WTC11 (cell line): ENCODE results near the gene XIRP2. TPM values are rescaled to one million over a fixed set of nuclear protein-coding genes. Genes with fewer than 3 reads are reported as not detected.
"Not testable (repeated sequence)": the region's sequence is repeated elsewhere in the genome, so short reads cannot be mapped to it uniquely, and the experiment has no call there.

Experiments
- ATAC-seq: fragments of 200-7000 bp; cut with Tn5 transposase; 2 replicates; pipeline ENCODE4 v1.10.0; 2021; ENCODE audit warnings: mild to moderate bottlenecking, moderate library complexity
- CTCF ChIA-PET: fragments of 300-600 bp; sonication (Branson Sonifier 250); formaldehyde crosslinking; loops from one replicate; lab custom pipeline; 2021; ENCODE audit warnings: antibody characterized with exemption; lab: Charles Lee
- POLR2A ChIA-PET: fragments of 350-600 bp; sonication (Branson Sonifier 250); formaldehyde crosslinking; loops from one replicate; lab custom pipeline; 2021; ENCODE audit warnings: antibody characterized with exemption; lab: Charles Lee
- DNase-seq: peaks from one replicate; pipeline ENCODE4 v3.0.0; 2021; ENCODE audit warnings: low spot score
- H3K27ac Mint-ChIP-seq: 2 replicates; pipeline ENCODE4 v1.8.0; 2021; ENCODE audit warnings: mixed read lengths
- H3K27me3 Mint-ChIP-seq: 2 replicates; pipeline ENCODE4 v1.8.0; 2021; ENCODE audit warnings: low read depth, mild to moderate bottlenecking, moderate library complexity, mixed read lengths
- H3K36me3 Mint-ChIP-seq: 2 replicates; pipeline ENCODE4 v1.8.0; 2021; ENCODE audit warnings: mixed read lengths
- H3K4me1 Mint-ChIP-seq: 2 replicates; pipeline ENCODE4 v1.8.0; 2022; ENCODE audit warnings: mixed read lengths
- H3K4me3 Mint-ChIP-seq: 2 replicates; pipeline ENCODE4 v1.8.0; 2021; ENCODE audit warnings: mild to moderate bottlenecking, moderate library complexity, mixed read lengths
- H3K9me3 Mint-ChIP-seq: 2 replicates; pipeline ENCODE4 v1.8.0; 2021; ENCODE audit warnings: mixed read lengths
- ATF3 ChIP-seq: sonication (generic); formaldehyde crosslinking; conservative IDR thresholded peaks from 2 replicates; pipeline ENCODE4 v1.8.1; 2022; ENCODE audit warnings: mild to moderate bottlenecking, missing genetic modification reagents
- ATF6 ChIP-seq: sonication (generic); formaldehyde crosslinking; IDR thresholded peaks from 2 replicates; pipeline ENCODE4 v1.8.1; 2023; ENCODE audit warnings: mild to moderate bottlenecking, missing genetic modification reagents
- CDX4 ChIP-seq: fragments of 250-450 bp; sonication (Bioruptor Pico); IDR thresholded peaks from 2 replicates; pipeline ENCODE4 v1.9.0; 2021; ENCODE audit warnings: moderate library complexity, mild to moderate bottlenecking, inconsistent platforms, borderline replicate concordance
- ERG ChIP-seq: fragments of 250-450 bp; sonication (Bioruptor Pico); IDR thresholded peaks from 2 replicates; pipeline ENCODE4 v1.8.0; 2021; ENCODE audit warnings: mild to moderate bottlenecking
- GABPB1 ChIP-seq: sonication (generic); formaldehyde crosslinking; IDR thresholded peaks from 2 replicates; pipeline ENCODE4 v1.8.1; 2023; ENCODE audit warnings: mild to moderate bottlenecking, missing genetic modification reagents
- GRHL2 ChIP-seq: fragments of 250-450 bp; sonication (Bioruptor Pico); IDR thresholded peaks from 2 replicates; pipeline ENCODE4 v1.8.0; 2022; ENCODE audit warnings: mild to moderate bottlenecking, moderate library complexity; ENCODE audit not compliant: insufficient replicate concordance, severe bottlenecking
- GTF2I ChIP-seq: fragments of 250-450 bp; sonication (Bioruptor Pico); conservative IDR thresholded peaks from 2 replicates; pipeline ENCODE4 v1.4.0; 2021; ENCODE audit warnings: mild to moderate bottlenecking
- NR2C2 ChIP-seq: sonication (generic); formaldehyde crosslinking; IDR thresholded peaks from 2 replicates; pipeline ENCODE4 v1.8.0; 2022; ENCODE audit warnings: mild to moderate bottlenecking, missing genetic modification reagents
- OVOL2 ChIP-seq: fragments of 250-450 bp; sonication (Bioruptor Pico); IDR thresholded peaks from 2 replicates; pipeline ENCODE4 v1.9.0; 2021; ENCODE audit warnings: mild to moderate bottlenecking, borderline replicate concordance
- RORB ChIP-seq: fragments of 250-450 bp; sonication (Bioruptor Pico); IDR thresholded peaks from 2 replicates; pipeline ENCODE4 v1.9.0; 2021; ENCODE audit warnings: mild to moderate bottlenecking
- ZNF416 ChIP-seq: fragments of 250-450 bp; sonication (Bioruptor Pico); IDR thresholded peaks from 2 replicates; pipeline ENCODE4 v1.9.0; 2021; ENCODE audit warnings: mild to moderate bottlenecking, inconsistent platforms
- ZNF512 ChIP-seq: sonication (generic); formaldehyde crosslinking; IDR thresholded peaks from 2 replicates; pipeline ENCODE4 v1.8.1; 2022; ENCODE audit warnings: missing genetic modification reagents, borderline replicate concordance
- total RNA-seq: library from RNA; stranded (reverse); gene quantifications from 3 replicates; pipeline ENCODE4 v1.2.3, GENCODE V29; 2021
- TF ChIP-seq, protein P1 (sequence below): sonication (generic); formaldehyde crosslinking; IDR thresholded peaks from 2 replicates; pipeline ENCODE4 v1.8.1; 2023; ENCODE audit warnings: mild to moderate bottlenecking, missing genetic modification reagents, moderate library complexity

XIRP2 gene
- total RNA-seq, 1 experiment from 2014 or later, result 0.87 TPM

DNA sequence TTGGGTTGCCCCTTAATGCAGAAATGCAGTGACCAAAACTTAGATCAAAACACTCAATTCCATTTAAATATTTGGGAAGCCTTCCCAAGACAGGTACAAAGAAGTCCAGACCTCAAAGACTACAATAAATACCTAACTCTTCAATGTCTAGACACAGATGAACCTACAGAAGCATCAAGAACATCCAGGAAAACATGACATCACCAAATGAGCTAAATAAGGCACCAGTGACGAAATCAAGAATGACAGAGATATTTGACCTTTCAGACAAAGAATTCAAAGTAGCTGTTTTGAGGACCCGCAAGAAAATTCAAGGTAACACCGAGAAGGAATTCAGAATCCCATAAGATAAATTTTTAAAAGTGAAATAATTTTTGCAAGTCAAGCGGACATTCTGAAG is 140.2 kb downstream of the XIRP2 start:
- ChIA-PET POLR2A (no interaction called here), CTCF (no interaction called here)
- TF ChIP-seq GTF2I (CRISPR knock-in tag), result no peak
- no peak for TF ChIP-seq OVOL2 (CRISPR knock-in tag)
- TF ChIP-seq ZNF512 (CRISPR knock-in tag), result no peak
- H3K9me3 Mint-ChIP-seq, result peaks cover 29% of the 10 kb centered on the region
- peaks cover 2% of the 10 kb centered on the region; the same call in 1 of the 2 replicates for H3K36me3 Mint-ChIP-seq
- no peaks in the 10 kb centered on the region; the same call in 1 of the 2 replicates for H3K27me3 Mint-ChIP-seq
- no peaks in the 10 kb centered on the region for H3K4me1 Mint-ChIP-seq
- ATAC-seq (no peak), DNase-seq (no peak)
- no peak overlapping the region for H3K27ac Mint-ChIP-seq
- no peak overlapping the region for H3K4me3 Mint-ChIP-seq

GRCh38 chr2:167034976-167035375 is 146.7 kb downstream of the XIRP2 start:
- peaks cover 27% of the 10 kb centered on the region for H3K36me3 Mint-ChIP-seq
- H3K4me3 Mint-ChIP-seq, ATAC-seq, H3K27ac Mint-ChIP-seq, DNase-seq, H3K27me3 Mint-ChIP-seq, CTCF ChIA-PET, H3K4me1 Mint-ChIP-seq, POLR2A ChIA-PET: not testable (repeated sequence)
- H3K9me3 Mint-ChIP-seq, result peaks cover 57% of the 10 kb centered on the region

DNA sequence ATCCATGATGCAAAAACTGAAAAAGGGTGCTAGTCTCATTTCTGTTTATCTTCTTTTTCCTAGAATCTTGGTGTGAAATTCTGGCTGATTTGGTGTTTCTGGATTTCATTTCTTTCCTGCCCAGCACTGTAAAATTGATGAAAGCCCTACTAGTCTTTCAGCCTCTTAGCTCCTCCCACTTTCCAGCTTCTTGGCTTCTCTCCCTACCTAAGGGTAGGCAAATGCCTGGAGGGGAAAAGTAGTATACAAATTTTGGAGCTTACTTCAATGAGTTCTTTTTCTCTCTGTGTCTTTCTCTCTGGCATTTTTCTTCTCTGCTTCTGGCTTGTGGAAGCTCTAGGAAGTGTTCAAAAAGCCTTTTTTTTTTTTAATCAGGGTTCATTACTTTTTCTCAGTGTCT is 160.5 kb downstream of the XIRP2 start:
- Mint-ChIP-seq H3K36me3 (no peaks in the 10 kb centered on the region), H3K27me3 (no peaks in the 10 kb centered on the region), H3K4me1 (peaks cover 5% of the 10 kb centered on the region; the same call in 1 of the 2 replicates), H3K4me3 (no peak overlapping the region), H3K9me3 (no peaks in the 10 kb centered on the region), H3K27ac (no peak overlapping the region)
- ATAC-seq, result peak; percentile 96
- ChIA-PET POLR2A (no interaction called here), CTCF (interaction anchor here (0.7 kb wide), 2 partner anchors 114 to 1112 kb away, joined by 3 read pairs; no protein-coding TSS in a partner anchor)
- TF ChIP-seq ATF3 (CRISPR knock-in tag) (no peak), GRHL2 (CRISPR knock-in tag) (no peak), ATF6 (CRISPR knock-in tag) (no peak), ERG (CRISPR knock-in tag) (no peak), NR2C2 (CRISPR knock-in tag) (no peak), CDX4 (no peak), GABPB1 (CRISPR knock-in tag) (no peak), GTF2I (CRISPR knock-in tag) (no peak), RORB (no peak), ZNF416 (CRISPR knock-in tag) (no peak)
- TF ChIP-seq, protein P1, sequence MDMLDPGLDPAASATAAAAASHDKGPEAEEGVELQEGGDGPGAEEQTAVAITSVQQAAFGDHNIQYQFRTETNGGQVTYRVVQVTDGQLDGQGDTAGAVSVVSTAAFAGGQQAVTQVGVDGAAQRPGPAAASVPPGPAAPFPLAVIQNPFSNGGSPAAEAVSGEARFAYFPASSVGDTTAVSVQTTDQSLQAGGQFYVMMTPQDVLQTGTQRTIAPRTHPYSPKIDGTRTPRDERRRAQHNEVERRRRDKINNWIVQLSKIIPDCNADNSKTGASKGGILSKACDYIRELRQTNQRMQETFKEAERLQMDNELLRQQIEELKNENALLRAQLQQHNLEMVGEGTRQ (CRISPR knock-in tag), result no peak
- no peak for DNase-seq
